Thyroid gland (tissue), 4 donors: ENCODE measurements around the gene PSMF1. TPM values are rescaled to one million over a fixed set of nuclear protein-coding genes. Genes with fewer than 3 reads are reported as not detected.

ENCODE experiments used
- DNase-seq, 2 donors: peaks; one replicate each; pipeline ENCODE4 v3.0.0-alpha.2; 2019
- H3K27ac ChIP-seq, 3 donors: fragments of 200-600 bp; sonication (generic); 1 replicate in 2 of 3; 2 replicates in 1 of 3; pipeline ENCODE4 v1.5.1; 2016 to 2019; ENCODE audit warnings: mild to moderate bottlenecking in 1 of 3, moderate library complexity in 1 of 3
- H3K27me3 ChIP-seq: fragments of 200-600 bp; sonication (generic); one replicate; pipeline ENCODE4 v1.5.1; 2019
- H3K36me3 ChIP-seq, 2 donors: fragments of 200-600 bp; sonication (generic); one replicate each; pipeline ENCODE4 v1.5.1; 2016 to 2019
- H3K4me1 ChIP-seq, 2 donors: fragments of 200-600 bp; sonication (generic); one replicate each; pipeline ENCODE4 v1.5.1; 2017 to 2019
- H3K4me3 ChIP-seq, 3 donors: fragments of 200-600 bp; sonication (generic); replicated peaks in 1 of 3; 1 replicate in 2 of 3; 2 replicates in 1 of 3; pipeline ENCODE4 v1.5.1; 2016; ENCODE audit warnings: mild to moderate bottlenecking in 1 of 3
- H3K9me3 ChIP-seq: fragments of 200-600 bp; sonication (generic); one replicate; pipeline ENCODE4 v1.5.1; 2017
- POLR2A ChIP-seq, 2 donors: fragments of 450-650 bp; IDR thresholded peaks; one replicate each; pipeline ENCODE4 v1.6.1; 2017; ENCODE audit warnings: antibody characterized with exemption in 2 of 2, mild to moderate bottlenecking in 2 of 2, moderate library complexity in 1 of 2
- WGBS, 2 donors: methylation state at CpG; one replicate each; pipeline ENCODE4 v1.1.5; 2017; 5-methylcytosine and 5-hydroxymethylcytosine counted together
- intact Hi-C: fragments of 100-400 bp; cut with DNase I; formaldehyde crosslinking; loops from one replicate; pipeline ENCODE4 v1.15.1; 2023
- total RNA-seq, 4 donors: library from RNA; depleted of rRNA; stranded (reverse); fragments of >200 nt; gene quantifications; one replicate each; pipeline ENCODE4 v1.2.3, GENCODE V29; 2016
- TF ChIP-seq, protein P1 (sequence below), 6 experiments: fragments of 200-600 bp in 3 of 6; fragments of 450-650 bp in 3 of 6; sonication (generic) in 3 of 6; IDR thresholded peaks; one replicate each; pipeline ENCODE4 v1.5.1; 2016 to 2019; ENCODE audit warnings: antibody characterized with exemption in 6 of 6, mild to moderate bottlenecking in 2 of 6, inconsistent platforms in 1 of 6, moderate library complexity in 1 of 6

The PSMF1 gene
- total RNA-seq, 4 donors from 2014 or later, result 74.8 to 189 (median 105) TPM

DNA sequence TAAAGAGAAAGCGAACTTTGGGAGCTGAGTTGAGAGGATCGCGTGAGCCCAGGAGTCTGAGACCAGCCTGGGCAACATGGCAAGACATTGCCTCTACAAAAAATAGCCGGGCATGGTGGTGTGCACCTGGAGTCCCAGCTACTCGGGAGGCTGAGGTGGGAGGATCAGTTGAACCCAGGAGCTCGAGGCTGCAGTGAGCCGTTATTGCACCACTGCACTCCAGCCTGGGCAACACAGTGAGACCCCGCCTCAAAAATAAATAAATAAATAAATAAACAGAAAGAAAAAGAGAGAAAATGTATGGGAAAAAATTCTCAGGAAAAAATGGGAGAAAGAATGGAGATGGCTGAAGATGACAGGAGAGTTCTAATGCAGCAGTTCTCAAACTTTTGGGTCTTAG lies 87.4 kb downstream of the PSMF1 start:
- DNase-seq, result no peak
- H3K9me3 ChIP-seq, result no peaks in the 10 kb centered on the region

DNA sequence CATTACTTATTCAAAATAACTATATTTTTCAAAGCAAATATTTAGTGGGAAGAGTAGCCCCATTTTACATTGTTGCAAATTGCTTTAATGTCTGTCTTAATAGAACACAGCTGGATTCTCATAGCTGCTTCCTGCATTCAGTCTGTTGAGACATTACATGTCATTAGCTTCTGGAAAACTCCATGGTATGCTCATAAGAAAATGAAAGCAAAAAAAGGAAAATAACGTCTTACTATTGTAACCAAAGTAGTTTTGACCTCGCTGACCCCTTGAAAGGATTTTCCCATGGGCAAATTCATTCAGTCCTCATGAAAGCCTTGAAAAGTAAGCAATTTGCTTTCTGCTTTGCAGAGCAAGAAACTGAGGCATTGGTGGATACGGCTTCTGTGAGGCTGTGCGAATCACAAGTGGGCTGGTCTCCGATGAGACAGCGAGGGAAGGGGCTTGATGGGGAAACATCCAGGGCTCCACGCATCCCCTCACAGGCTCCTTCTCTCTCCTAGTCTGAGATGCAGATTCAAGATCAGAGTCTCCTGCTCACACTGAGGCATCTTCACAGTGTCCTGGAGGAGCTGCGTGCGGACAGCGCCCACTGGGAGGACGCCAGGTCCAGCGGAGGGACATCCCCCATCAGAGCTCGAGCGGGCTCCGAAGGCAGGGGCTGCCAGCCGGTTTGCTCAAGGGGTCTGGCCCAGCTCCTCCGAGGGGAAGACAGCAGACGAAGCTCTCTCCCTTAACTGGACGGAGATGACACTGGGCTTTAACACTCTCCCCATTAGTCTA lies 88.2 kb downstream of the PSMF1 start:
- Histone ChIP-seq H3K9me3 (no peaks in the 10 kb centered on the region), H3K4me3 (no peak overlapping the region), H3K27ac (no peak overlapping the region), H3K4me1 (no peaks in the 10 kb centered on the region), H3K36me3 (no peaks in the 10 kb centered on the region), H3K27me3 (no peaks in the 10 kb centered on the region)
- intact Hi-C loops, result no loop called here
- TF ChIP-seq POLR2A (IDR thresholded peaks at IDR 0.05), result no peak
- TF ChIP-seq, protein P1, sequence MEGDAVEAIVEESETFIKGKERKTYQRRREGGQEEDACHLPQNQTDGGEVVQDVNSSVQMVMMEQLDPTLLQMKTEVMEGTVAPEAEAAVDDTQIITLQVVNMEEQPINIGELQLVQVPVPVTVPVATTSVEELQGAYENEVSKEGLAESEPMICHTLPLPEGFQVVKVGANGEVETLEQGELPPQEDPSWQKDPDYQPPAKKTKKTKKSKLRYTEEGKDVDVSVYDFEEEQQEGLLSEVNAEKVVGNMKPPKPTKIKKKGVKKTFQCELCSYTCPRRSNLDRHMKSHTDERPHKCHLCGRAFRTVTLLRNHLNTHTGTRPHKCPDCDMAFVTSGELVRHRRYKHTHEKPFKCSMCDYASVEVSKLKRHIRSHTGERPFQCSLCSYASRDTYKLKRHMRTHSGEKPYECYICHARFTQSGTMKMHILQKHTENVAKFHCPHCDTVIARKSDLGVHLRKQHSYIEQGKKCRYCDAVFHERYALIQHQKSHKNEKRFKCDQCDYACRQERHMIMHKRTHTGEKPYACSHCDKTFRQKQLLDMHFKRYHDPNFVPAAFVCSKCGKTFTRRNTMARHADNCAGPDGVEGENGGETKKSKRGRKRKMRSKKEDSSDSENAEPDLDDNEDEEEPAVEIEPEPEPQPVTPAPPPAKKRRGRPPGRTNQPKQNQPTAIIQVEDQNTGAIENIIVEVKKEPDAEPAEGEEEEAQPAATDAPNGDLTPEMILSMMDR (IDR thresholded peaks at IDR 0.05), result no peak
- 73 to 79% methylated on average over 17 to 19 of the region's 19 CpGs for WGBS, 2 donors
- no peak for DNase-seq

More for the DNA sequence above, 87.4 kb downstream of the PSMF1 start:
- 93 to 94% methylated on average over 8 of the region's 8 CpGs for WGBS, 2 donors
- Histone ChIP-seq H3K4me3 (no peak overlapping the region), H3K27ac (no peak overlapping the region), H3K27me3 (no peaks in the 10 kb centered on the region), H3K36me3 (no peaks in the 10 kb centered on the region), H3K4me1 (no peaks in the 10 kb centered on the region)
- intact Hi-C loops, result no loop called here
- TF ChIP-seq, protein P1 (IDR thresholded peaks at IDR 0.05), result no peak
- TF ChIP-seq POLR2A (IDR thresholded peaks at IDR 0.05), result no peak

DNA sequence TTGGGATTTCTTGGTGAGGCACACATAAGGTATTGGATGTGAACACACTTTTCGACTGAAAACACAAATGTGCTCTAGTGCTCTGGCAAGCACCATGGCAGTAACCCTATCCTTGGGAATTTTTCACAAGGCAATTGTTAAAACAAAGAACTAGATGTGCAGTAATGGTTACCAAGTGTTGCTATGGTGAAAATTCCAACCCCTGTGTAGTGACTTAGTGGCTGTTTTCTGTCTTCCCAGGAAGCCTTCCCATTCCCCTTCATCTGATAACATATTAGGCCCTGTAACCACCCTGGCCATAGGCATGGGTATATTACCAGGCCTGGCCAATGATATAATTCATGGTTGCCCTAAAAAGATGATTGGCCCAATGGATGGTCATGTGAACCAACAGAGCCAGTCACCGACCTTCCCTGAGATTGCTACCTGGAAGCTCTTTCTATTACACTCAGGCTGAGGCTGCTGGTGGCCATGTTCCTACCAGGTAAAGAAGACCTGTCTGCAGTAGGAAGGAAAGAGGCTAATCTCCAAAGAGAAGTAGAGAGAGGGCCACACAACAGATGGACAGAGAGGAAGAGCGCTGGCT lies 89.0 kb downstream of the PSMF1 start:
- Histone ChIP-seq H3K4me3 (no peak overlapping the region), H3K27ac (no peak overlapping the region), H3K9me3 (no peaks in the 10 kb centered on the region), H3K4me1 (no peaks in the 10 kb centered on the region), H3K36me3 (no peaks in the 10 kb centered on the region), H3K27me3 (no peaks in the 10 kb centered on the region)
- 87 to 89% methylated on average over 3 of the region's 3 CpGs for WGBS, 2 donors
- TF ChIP-seq, protein P1 (IDR thresholded peaks at IDR 0.05), result no peak
- TF ChIP-seq POLR2A (IDR thresholded peaks at IDR 0.05), result no peak
- DNase-seq, result no peak
- intact Hi-C loops, result no loop called here

DNA sequence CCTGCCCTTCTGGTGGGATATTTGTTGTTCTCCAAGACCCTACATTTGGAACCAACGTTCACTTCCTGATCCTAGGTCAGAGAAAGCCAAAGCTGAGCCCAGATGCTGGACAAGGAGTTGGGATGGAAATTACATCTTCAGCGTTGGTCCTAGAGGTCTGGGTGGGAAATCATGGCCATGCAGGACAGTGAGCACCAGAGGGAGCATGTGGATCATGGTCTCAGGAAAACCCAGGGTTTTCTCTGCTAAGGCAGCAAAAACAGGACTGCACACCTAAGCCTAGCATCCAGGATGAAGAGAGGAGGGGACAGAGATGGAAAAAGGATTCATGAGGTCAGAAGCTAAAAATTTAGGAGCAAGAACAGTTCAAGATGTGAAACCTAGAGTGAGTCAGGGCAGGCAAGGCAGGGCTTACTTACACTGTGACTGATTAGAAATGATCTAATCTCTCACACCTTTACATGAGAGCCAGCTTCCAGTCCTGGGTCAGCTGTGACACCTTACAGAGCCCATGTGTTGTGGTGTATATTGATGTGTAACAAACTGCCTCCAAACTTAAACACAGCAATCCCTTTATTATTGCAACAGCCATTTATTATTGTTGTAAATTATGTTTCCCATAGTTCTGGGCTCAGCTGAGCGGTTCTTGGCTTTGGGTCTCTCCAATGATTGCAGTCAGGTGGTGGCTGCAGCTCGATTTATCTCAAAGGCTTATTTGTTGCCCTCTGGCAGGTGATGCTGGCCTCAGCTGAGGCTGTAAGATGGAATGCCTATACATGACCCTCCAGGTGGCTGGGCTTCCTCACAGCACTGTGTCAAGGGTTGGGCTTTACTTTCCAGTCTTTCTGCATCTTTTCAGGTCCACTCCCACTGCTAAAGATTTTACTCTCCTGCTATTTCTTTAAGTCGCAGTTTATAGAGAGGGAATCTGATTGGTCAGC lies 91.3 kb downstream of the PSMF1 start:
- TF ChIP-seq, protein P1 (IDR thresholded peaks at IDR 0.05), result no peak
- TF ChIP-seq POLR2A (IDR thresholded peaks at IDR 0.05), result no peak
- Histone ChIP-seq H3K27me3 (no peaks in the 10 kb centered on the region), H3K4me3 (no peak overlapping the region), H3K9me3 (no peaks in the 10 kb centered on the region), H3K27ac (no peak overlapping the region), H3K36me3 (no peaks in the 10 kb centered on the region), H3K4me1 (peaks cover 0 to 7% of the 10 kb centered on the region in 2 donors)
- intact Hi-C loops, result loop anchor here (5.0 kb wide), 1 partner anchor 392 kb away; no protein-coding TSS in a partner anchor
- DNase-seq, result no peak
- 64 to 69% methylated on average over 5 of the region's 5 CpGs for WGBS, 2 donors
